Naive thymus-derived CD4-positive, alpha-beta T cell (primary cell): ENCODE results near the gene DLG2. TPM values are rescaled to one million over a fixed set of nuclear protein-coding genes. Genes with fewer than 3 reads are reported as not detected.

ENCODE experiments used
- ATAC-seq: fragments of 150-1000 bp; cut with Tn5 transposase; 2 replicates; pipeline ENCODE4 v1.10.0; 2021; ENCODE audit warnings: mild to moderate bottlenecking, moderate library complexity
- CTCF ChIA-PET: fragments of 350-600 bp; sonication (Branson Sonifier 250); formaldehyde crosslinking; loops from one replicate; lab custom pipeline; 2021; ENCODE audit warnings: antibody characterized with exemption; lab: Charles Lee
- POLR2A ChIA-PET: fragments of 350-600 bp; sonication (Branson Sonifier 250); formaldehyde crosslinking; loops from one replicate; lab custom pipeline; 2021; ENCODE audit warnings: antibody characterized with exemption, inconsistent platforms; lab: Charles Lee
- DNase-seq, 9 donors: peaks; one replicate each; pipeline versions ENCODE4 v3.0.0 to v3.0.0-alpha.2; 2020 to 2022; ENCODE audit warnings: mixed read lengths in 1 of 9
- H3K27ac ChIP-seq: one replicate; pipeline ENCODE4 v1.7.0; 2013; ENCODE audit warnings: mild to moderate bottlenecking, low read depth, low read length, moderate library complexity
- H3K27me3 ChIP-seq, 2 donors: one replicate each; pipeline ENCODE4 v1.7.0; 2013; ENCODE audit warnings: low read length in 2 of 2, mild to moderate bottlenecking in 2 of 2, moderate library complexity in 2 of 2; ENCODE audit not compliant: control insufficient read depth in 2 of 2, insufficient read depth in 2 of 2
- H3K36me3 ChIP-seq, 3 experiments: 1 replicate in 2 of 3; 2 replicates in 1 of 3; pipeline ENCODE4 v1.7.0; 2013; ENCODE audit warnings: low read length in 3 of 3, mild to moderate bottlenecking in 3 of 3, moderate library complexity in 1 of 3; ENCODE audit not compliant: insufficient read depth in 3 of 3, control insufficient read depth in 2 of 3
- H3K4me1 ChIP-seq, 2 donors: one replicate each; pipeline ENCODE4 v1.7.0; 2013; ENCODE audit warnings: low read length in 2 of 2, mild to moderate bottlenecking in 2 of 2, moderate library complexity in 1 of 2; ENCODE audit not compliant: control insufficient read depth in 2 of 2, insufficient read depth in 2 of 2
- H3K4me3 ChIP-seq: 2 replicates; pipeline ENCODE4 v1.7.0; 2013; ENCODE audit warnings: mild to moderate bottlenecking, low read length
- H3K9me3 ChIP-seq, 3 experiments: 1 replicate in 2 of 3; 2 replicates in 1 of 3; pipeline ENCODE4 v1.7.0; 2013; ENCODE audit warnings: low read length in 3 of 3; ENCODE audit not compliant: control insufficient read depth in 2 of 3
- H3K27ac Mint-ChIP-seq, 9 donors: one replicate each; pipeline ENCODE4 v1.8.0; 2020 to 2022; ENCODE audit warnings: mixed read lengths in 9 of 9, mild to moderate bottlenecking in 8 of 9, moderate library complexity in 5 of 9, inconsistent platforms in 2 of 9
- H3K27me3 Mint-ChIP-seq, 5 donors: one replicate each; pipeline ENCODE4 v1.8.0; 2021 to 2022; ENCODE audit warnings: mixed read lengths in 5 of 5, mild to moderate bottlenecking in 1 of 5
- H3K36me3 Mint-ChIP-seq, 5 donors: one replicate each; pipeline ENCODE4 v1.8.0; 2020 to 2022; ENCODE audit warnings: mixed read lengths in 5 of 5, mild to moderate bottlenecking in 3 of 5, inconsistent platforms in 1 of 5
- H3K4me1 Mint-ChIP-seq, 7 donors: one replicate each; pipeline ENCODE4 v1.8.0; 2020 to 2022; ENCODE audit warnings: mixed read lengths in 7 of 7, mild to moderate bottlenecking in 3 of 7, inconsistent platforms in 1 of 7
- H3K4me3 Mint-ChIP-seq, 10 donors: one replicate each; pipeline ENCODE4 v1.8.0; 2020 to 2022; ENCODE audit warnings: mild to moderate bottlenecking in 10 of 10, mixed read lengths in 10 of 10, moderate library complexity in 6 of 10, inconsistent platforms in 2 of 10
- H3K9me3 Mint-ChIP-seq, 11 donors: one replicate each; pipeline ENCODE4 v1.8.0; 2020 to 2022; ENCODE audit warnings: mixed read lengths in 11 of 11, mild to moderate bottlenecking in 4 of 11, inconsistent platforms in 1 of 11, moderate library complexity in 1 of 11
- intact Hi-C, 2 donors: fragments of 100-400 bp; cut with micrococcal nuclease; formaldehyde crosslinking; loops; one replicate each; pipeline ENCODE4 v1.15.1; 2023
- polyA plus RNA-seq, 2 donors: library from polyadenylated mRNA; unstranded; fragments of 300-500 nt; fragmentation: Illumina TruSeq; gene quantifications; one replicate each; pipeline ENCODE4 v1.2.3, GENCODE V29; 2021
- total RNA-seq, 6 experiments: library from RNA in 5 of 6; stranded (reverse) in 5 of 6; gene quantifications; 1 replicate in 5 of 6; 2 replicates in 1 of 6; pipeline ENCODE4 v1.2.3 and lab custom pipeline; 2021 to 2026

Gene DLG2
- total and polyA plus RNA-seq, 7 experiments from 2014 or later, result 0.64 to 6.1 (median 3.7) TPM

- intact Hi-C loops, result no loop called here
- Mint-ChIP-seq H3K4me3 (no peak overlapping the region), H3K36me3 (no peaks in the 10 kb centered on the region), H3K4me1 (peaks cover 0 to 3% (median 0%) of the 10 kb centered on the region in 7 donors), H3K27me3 (no peaks in the 10 kb centered on the region), H3K9me3 (peaks cover 0 to 22% (median 2%) of the 10 kb centered on the region in 11 donors), H3K27ac (no peak overlapping the region)
- ATAC-seq (no peak), DNase-seq (no peak)
- POLR2A ChIA-PET, result no interaction called here
- Histone ChIP-seq H3K27me3 (no peaks in the 10 kb centered on the region), H3K4me1 (no peaks in the 10 kb centered on the region), H3K27ac (no peak overlapping the region), H3K4me3 (no peak overlapping the region), H3K36me3 (no peaks in the 10 kb centered on the region), H3K9me3 (no peaks in the 10 kb centered on the region)
- CTCF ChIA-PET, result no interaction called here
These were observed 1672.4 kb downstream of the DLG2 start for GRCh38 chr11:83954780-83955179.

DNA sequence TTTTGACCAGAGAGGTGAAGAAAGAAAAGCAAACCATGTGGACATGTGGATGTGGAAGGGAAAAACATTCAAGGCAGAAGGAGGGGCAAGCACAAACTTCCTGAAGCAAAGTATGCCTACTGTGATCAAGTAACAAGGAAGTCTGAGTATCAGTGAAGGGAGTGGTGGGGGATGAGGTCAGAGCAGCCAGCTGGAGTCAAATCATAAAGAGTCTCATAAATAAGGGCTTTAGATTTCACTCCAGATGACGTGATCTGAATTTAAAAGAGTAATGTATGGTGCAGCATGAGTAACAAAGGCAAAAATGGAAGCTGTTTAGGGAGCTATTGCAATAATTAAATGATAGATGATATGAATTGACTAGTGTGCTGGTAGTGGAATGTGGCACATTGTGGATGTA is 1675.6 kb downstream of the DLG2 start:
- ATAC-seq (no peak), DNase-seq (no peak)
- no peaks in the 10 kb centered on the region for H3K4me1 Mint-ChIP-seq
- no peak overlapping the region for H3K4me3 Mint-ChIP-seq
- Histone ChIP-seq H3K9me3 (no peaks in the 10 kb centered on the region), H3K36me3 (no peaks in the 10 kb centered on the region), H3K4me3 (no peak overlapping the region), H3K4me1 (no peaks in the 10 kb centered on the region), H3K27ac (no peak overlapping the region), H3K27me3 (no peaks in the 10 kb centered on the region)
- no peaks in the 10 kb centered on the region for H3K36me3 Mint-ChIP-seq
- ChIA-PET POLR2A (no interaction called here), CTCF (no interaction called here)
- no peak overlapping the region for H3K27ac Mint-ChIP-seq
- no peaks in the 10 kb centered on the region for H3K27me3 Mint-ChIP-seq
- intact Hi-C loops, result no loop called here
- peaks cover 0 to 15% (median 3%) of the 10 kb centered on the region in 11 donors for H3K9me3 Mint-ChIP-seq

- Histone ChIP-seq H3K27ac (no peak overlapping the region), H3K9me3 (no peaks in the 10 kb centered on the region), H3K27me3 (no peaks in the 10 kb centered on the region), H3K4me1 (no peaks in the 10 kb centered on the region), H3K4me3 (no peak overlapping the region), H3K36me3 (no peaks in the 10 kb centered on the region)
- no peaks in the 10 kb centered on the region for H3K36me3 Mint-ChIP-seq
- H3K4me1 Mint-ChIP-seq, result no peaks in the 10 kb centered on the region
- ChIA-PET CTCF (no interaction called here), POLR2A (no interaction called here)
- no peak overlapping the region for H3K27ac Mint-ChIP-seq
- H3K27me3 Mint-ChIP-seq, result no peaks in the 10 kb centered on the region
- intact Hi-C loops, result no loop called here
- ATAC-seq (no peak), DNase-seq (no peak)
- H3K9me3 Mint-ChIP-seq, result peaks cover 0 to 29% (median 5%) of the 10 kb centered on the region in 11 donors
- H3K4me3 Mint-ChIP-seq, result no peak overlapping the region
These were observed 1678.9 kb downstream of the DLG2 start for GRCh38 chr11:83948200-83948599.

- H3K27me3 Mint-ChIP-seq, result no peaks in the 10 kb centered on the region
These were observed 1681.2 kb downstream of the DLG2 start for GRCh38 chr11:83945976-83946375.

GRCh38 chr11:83941050-83941449 is 1686.1 kb downstream of the DLG2 start:
- Histone ChIP-seq H3K27me3 (no peaks in the 10 kb centered on the region), H3K9me3 (no peaks in the 10 kb centered on the region), H3K36me3 (no peaks in the 10 kb centered on the region), H3K27ac (no peak overlapping the region), H3K4me1 (no peaks in the 10 kb centered on the region), H3K4me3 (no peak overlapping the region)
- Mint-ChIP-seq H3K4me3 (no peak overlapping the region), H3K36me3 (no peaks in the 10 kb centered on the region), H3K27ac (no peak overlapping the region), H3K27me3 (no peaks in the 10 kb centered on the region), H3K9me3 (peaks cover 0 to 24% (median 5%) of the 10 kb centered on the region in 11 donors), H3K4me1 (no peaks in the 10 kb centered on the region)
- DNase-seq, result no peak
- CTCF ChIA-PET, result no interaction called here
- ATAC-seq, result no peak
- POLR2A ChIA-PET, result no interaction called here
- intact Hi-C loops, result no loop called here

More at GRCh38 chr11:83945976-83946375, 1681.2 kb downstream of the DLG2 start:
- Mint-ChIP-seq H3K36me3 (no peaks in the 10 kb centered on the region), H3K4me3 (no peak overlapping the region), H3K9me3 (peaks cover 0 to 29% (median 5%) of the 10 kb centered on the region in 11 donors), H3K4me1 (no peaks in the 10 kb centered on the region), H3K27ac (no peak overlapping the region)
- ATAC-seq (no peak), DNase-seq (no peak)
- Histone ChIP-seq H3K36me3 (no peaks in the 10 kb centered on the region), H3K27ac (no peak overlapping the region), H3K4me1 (no peaks in the 10 kb centered on the region), H3K4me3 (no peak overlapping the region), H3K27me3 (no peaks in the 10 kb centered on the region), H3K9me3 (no peaks in the 10 kb centered on the region)
- POLR2A ChIA-PET, result no interaction called here
- intact Hi-C loops, result no loop called here
- CTCF ChIA-PET, result no interaction called here

DNA sequence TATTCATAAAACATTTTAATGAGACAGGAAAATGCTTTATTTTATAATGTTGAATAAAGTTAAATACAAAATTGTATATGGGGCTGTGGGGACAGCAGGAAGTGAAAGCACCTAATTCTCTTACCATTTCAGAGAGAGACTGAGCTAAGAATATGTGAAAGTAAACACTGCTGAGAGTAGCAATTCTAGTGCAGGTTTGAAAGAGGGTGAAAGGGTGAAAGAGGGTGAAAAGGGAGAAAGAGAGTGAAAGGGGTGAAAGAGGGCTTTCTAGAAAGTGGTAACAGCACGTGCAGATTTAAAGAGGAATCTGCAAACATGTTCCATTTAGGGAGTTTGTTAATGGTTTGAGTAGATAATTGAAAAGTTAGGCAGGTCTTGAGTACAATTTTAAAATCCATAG is 1689.0 kb downstream of the DLG2 start:
- intact Hi-C loops, result no loop called here
- no peak overlapping the region for H3K27ac Mint-ChIP-seq
- no peaks in the 10 kb centered on the region for H3K36me3 Mint-ChIP-seq
- H3K9me3 ChIP-seq, result no peaks in the 10 kb centered on the region
- no peaks in the 10 kb centered on the region for H3K4me1 Mint-ChIP-seq
- no peak overlapping the region for H3K4me3 ChIP-seq
- H3K27me3 Mint-ChIP-seq, result no peaks in the 10 kb centered on the region
- no peak overlapping the region for H3K4me3 Mint-ChIP-seq
- H3K27ac ChIP-seq, result no peak overlapping the region
- ChIA-PET CTCF (no interaction called here), POLR2A (no interaction called here)
- H3K9me3 Mint-ChIP-seq, result peaks cover 0 to 10% (median 3%) of the 10 kb centered on the region in 11 donors
- no peaks in the 10 kb centered on the region for H3K4me1 ChIP-seq
- DNase-seq (no peak), ATAC-seq (no peak)
- H3K27me3 ChIP-seq, result no peaks in the 10 kb centered on the region
- H3K36me3 ChIP-seq, result no peaks in the 10 kb centered on the region

GRCh38 chr11:83933008-83933407 is 1694.1 kb downstream of the DLG2 start:
- H3K4me1 ChIP-seq, result no peaks in the 10 kb centered on the region
- Mint-ChIP-seq H3K27ac (no peak overlapping the region), H3K27me3 (no peaks in the 10 kb centered on the region), H3K9me3 (peaks cover 0 to 7% (median 1%) of the 10 kb centered on the region in 11 donors), H3K4me1 (no peaks in the 10 kb centered on the region), H3K4me3 (no peak overlapping the region), H3K36me3 (no peaks in the 10 kb centered on the region)
- no peak for ATAC-seq
- ChIA-PET POLR2A (no interaction called here), CTCF (no interaction called here)
- H3K27me3 ChIP-seq, result no peaks in the 10 kb centered on the region
- H3K36me3 ChIP-seq, result no peaks in the 10 kb centered on the region
- no peak for DNase-seq
- H3K4me3 ChIP-seq, result no peak overlapping the region
- H3K9me3 ChIP-seq, result no peaks in the 10 kb centered on the region
- H3K27ac ChIP-seq, result no peak overlapping the region
- intact Hi-C loops, result no loop called here
